Osteocyte (in vitro differentiated cells): ENCODE data around the gene RBM20. TPM values are rescaled to one million over a fixed set of nuclear protein-coding genes. Genes with fewer than 3 reads are reported as not detected.

Experiments used
- DNase-seq: peaks from one replicate; pipeline ENCODE4 v3.0.0; 2021; ENCODE audit warnings: mixed read lengths; ENCODE audit not compliant: unreplicated experiment; ENCODE audit errors: extremely low spot score
- H3K27ac Mint-ChIP-seq: one replicate; pipeline ENCODE4 v1.8.0; 2021; ENCODE audit warnings: mild to moderate bottlenecking, mixed read lengths; ENCODE audit not compliant: unreplicated experiment
- H3K27me3 Mint-ChIP-seq: one replicate; pipeline ENCODE4 v1.8.0; 2021; ENCODE audit warnings: mixed read lengths; ENCODE audit not compliant: unreplicated experiment
- H3K36me3 Mint-ChIP-seq: one replicate; pipeline ENCODE4 v1.8.0; 2021; ENCODE audit warnings: mixed read lengths; ENCODE audit not compliant: unreplicated experiment
- H3K4me1 Mint-ChIP-seq: one replicate; pipeline ENCODE4 v1.8.0; 2021; ENCODE audit warnings: mixed read lengths; ENCODE audit not compliant: unreplicated experiment
- H3K4me3 Mint-ChIP-seq: one replicate; pipeline ENCODE4 v1.8.0; 2021; ENCODE audit warnings: mild to moderate bottlenecking, moderate library complexity, mixed read lengths; ENCODE audit not compliant: unreplicated experiment
- H3K9me3 Mint-ChIP-seq: one replicate; pipeline ENCODE4 v1.8.0; 2021; ENCODE audit warnings: mixed read lengths; ENCODE audit not compliant: unreplicated experiment
- CTCF ChIP-seq: fragments of 200-600 bp; sonication (generic); IDR thresholded peaks from 2 replicates; pipeline ENCODE4 v1.5.0; 2021; ENCODE audit warnings: antibody characterized with exemption, mild to moderate bottlenecking, moderate library complexity
- total RNA-seq: library from RNA; stranded (reverse); gene quantifications from 2 replicates; pipeline ENCODE4 v1.2.1, GENCODE V29; 2021

RBM20 gene
- total RNA-seq, 1 donor from 2014 or later: 1.6 TPM

- no peak overlapping the region for H3K4me3 Mint-ChIP-seq
- TF ChIP-seq CTCF: no peak
- no peaks in the 10 kb centered on the region for H3K27me3 Mint-ChIP-seq
- no peaks in the 10 kb centered on the region for H3K9me3 Mint-ChIP-seq
- DNase-seq: no peak
- H3K27ac Mint-ChIP-seq: no peak overlapping the region
- peaks cover 23% of the 10 kb centered on the region for H3K4me1 Mint-ChIP-seq
- H3K36me3 Mint-ChIP-seq: no peaks in the 10 kb centered on the region
Observed at GRCh38 chr10:110709444-110709828, 65.3 kb downstream of the RBM20 start.

DNA sequence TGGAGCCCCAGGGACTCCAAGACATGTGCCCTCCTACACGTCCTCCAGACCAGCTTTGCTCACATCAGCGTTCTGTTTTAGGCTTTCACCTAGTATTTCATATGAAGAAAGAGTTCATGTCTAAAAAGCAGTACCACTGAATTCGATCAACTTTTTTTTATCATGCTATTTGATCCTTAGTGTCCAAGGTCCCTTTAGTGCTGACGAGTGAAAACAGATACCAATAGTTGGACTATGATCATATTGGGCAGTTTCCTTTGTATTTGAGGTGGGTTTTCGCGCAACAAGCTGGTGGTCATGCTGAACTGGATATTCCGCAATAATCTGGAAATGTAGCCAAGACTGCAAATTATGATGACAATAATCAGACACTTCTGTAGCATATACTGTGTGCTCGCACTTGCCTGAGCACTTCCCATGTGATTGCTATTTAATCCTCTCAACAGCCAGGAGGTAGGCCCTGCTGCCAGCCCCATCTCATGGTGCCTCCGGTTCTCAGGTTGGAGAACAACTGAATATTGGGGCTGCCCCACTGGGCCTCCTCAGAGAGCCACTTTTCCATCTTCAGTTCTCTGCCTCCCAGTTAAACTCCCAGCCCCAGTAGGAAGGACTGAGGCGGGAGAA lies 65.9 kb downstream of the RBM20 start:
- no peak for DNase-seq
- no peak overlapping the region for H3K4me3 Mint-ChIP-seq
- no peaks in the 10 kb centered on the region for H3K36me3 Mint-ChIP-seq
- no peaks in the 10 kb centered on the region for H3K27me3 Mint-ChIP-seq
- peaks cover 23% of the 10 kb centered on the region for H3K4me1 Mint-ChIP-seq
- no peak overlapping the region for H3K27ac Mint-ChIP-seq
- H3K9me3 Mint-ChIP-seq: no peaks in the 10 kb centered on the region
- no peak for TF ChIP-seq CTCF

DNA sequence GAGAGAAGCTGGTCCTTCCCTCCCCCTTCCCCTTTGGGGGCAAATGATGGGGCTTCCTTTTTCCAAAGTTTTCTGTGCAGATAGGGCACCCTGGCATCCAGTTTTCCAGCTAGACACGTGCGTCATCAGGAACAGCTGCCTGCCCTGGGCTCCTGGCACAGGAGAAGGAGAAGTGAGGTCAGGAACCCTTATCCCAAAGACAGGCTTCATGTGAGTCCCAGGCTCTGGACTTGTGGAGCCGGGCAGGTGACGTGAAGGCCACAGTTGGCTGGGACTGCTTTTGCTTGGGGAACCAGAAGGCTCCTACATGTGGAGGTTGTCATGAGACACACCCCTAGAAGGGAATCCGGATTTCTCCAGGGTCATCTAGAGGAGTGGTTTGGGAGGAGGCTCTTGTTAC lies 66.5 kb downstream of the RBM20 start:
- TF ChIP-seq CTCF: no peak
- Mint-ChIP-seq H3K27me3 (no peaks in the 10 kb centered on the region), H3K4me1 (peaks cover 23% of the 10 kb centered on the region), H3K36me3 (no peaks in the 10 kb centered on the region), H3K9me3 (no peaks in the 10 kb centered on the region), H3K27ac (no peak overlapping the region), H3K4me3 (no peak overlapping the region)
- DNase-seq: no peak

- DNase-seq: no peak
- H3K4me1 Mint-ChIP-seq: peaks cover 20% of the 10 kb centered on the region
- no peak overlapping the region for H3K27ac Mint-ChIP-seq
- H3K9me3 Mint-ChIP-seq: no peaks in the 10 kb centered on the region
- no peaks in the 10 kb centered on the region for H3K36me3 Mint-ChIP-seq
- H3K4me3 Mint-ChIP-seq: no peak overlapping the region
- no peaks in the 10 kb centered on the region for H3K27me3 Mint-ChIP-seq
- TF ChIP-seq CTCF: no peak
Observed at GRCh38 chr10:110711382-110711781, 67.2 kb downstream of the RBM20 start.

GRCh38 chr10:110714356-110714755 lies 70.2 kb downstream of the RBM20 start:
- no peak for TF ChIP-seq CTCF
- H3K9me3 Mint-ChIP-seq: no peaks in the 10 kb centered on the region
- no peaks in the 10 kb centered on the region for H3K27me3 Mint-ChIP-seq
- no peaks in the 10 kb centered on the region for H3K36me3 Mint-ChIP-seq
- DNase-seq: no peak
- H3K27ac Mint-ChIP-seq: no peak overlapping the region
- H3K4me3 Mint-ChIP-seq: no peak overlapping the region
- peaks cover 5% of the 10 kb centered on the region for H3K4me1 Mint-ChIP-seq
